BE2C (cell line): ENCODE measurements around the gene DPPA5.
A peak's percentile ranks its signal among the peaks of the same experiment; 100 is the strongest.
"Not testable (repeated sequence)": the region's sequence is repeated elsewhere in the genome, so short reads cannot be mapped to it uniquely, and the experiment has no call there.

Source experiments
- DNase-seq: peaks from one replicate; pipeline ENCODE4 v3.0.0-alpha.2; 2020
- H3K27me3 ChIP-seq: fragments of 250-450 bp; sonication (Bioruptor Pico); 2 replicates; pipeline ENCODE4 v1.5.1; 2020; ENCODE audit warnings: mild to moderate bottlenecking
- H3K36me3 ChIP-seq: fragments of 250-450 bp; sonication (Bioruptor Pico); 2 replicates; pipeline ENCODE4 v1.5.1; 2020; ENCODE audit warnings: mild to moderate bottlenecking
- H3K4me1 ChIP-seq: fragments of 250-450 bp; sonication (Bioruptor Pico); 2 replicates; pipeline ENCODE4 v1.5.1; 2020
- H3K4me3 ChIP-seq: 2 replicates; pipeline ENCODE4 v1.5.1; 2011; ENCODE audit warnings: low read depth, low read length
- H3K9me3 ChIP-seq: fragments of 250-450 bp; sonication (Bioruptor Pico); 2 replicates; pipeline ENCODE4 v1.5.1; 2020
- TF ChIP-seq, protein P1 (sequence below): IDR thresholded peaks from 2 replicates; pipeline ENCODE4 v1.5.1; 2012; ENCODE audit warnings: mild to moderate bottlenecking, low read depth, low read length

The DPPA5 gene

DNA sequence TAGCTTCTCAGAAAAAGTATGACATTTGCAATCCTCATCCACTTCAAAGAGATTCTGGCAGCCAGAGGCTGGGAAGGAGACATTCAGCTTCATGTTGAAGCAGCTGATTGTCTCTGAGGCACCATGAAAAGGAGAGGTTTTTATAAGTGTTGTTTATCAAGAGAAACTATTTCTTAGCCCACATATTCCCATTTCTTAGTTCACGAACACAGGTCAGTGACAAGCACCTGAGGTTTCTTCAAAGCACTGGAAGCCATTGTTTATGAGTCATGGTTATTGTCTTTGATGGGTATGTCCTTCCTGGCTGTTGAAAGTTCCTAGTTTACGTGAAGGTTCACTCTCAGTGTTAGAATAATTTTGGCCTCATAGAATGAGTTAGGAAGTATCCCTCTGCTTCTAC is 37.6 kb upstream of the DPPA5 start:
- TF ChIP-seq, protein P1, sequence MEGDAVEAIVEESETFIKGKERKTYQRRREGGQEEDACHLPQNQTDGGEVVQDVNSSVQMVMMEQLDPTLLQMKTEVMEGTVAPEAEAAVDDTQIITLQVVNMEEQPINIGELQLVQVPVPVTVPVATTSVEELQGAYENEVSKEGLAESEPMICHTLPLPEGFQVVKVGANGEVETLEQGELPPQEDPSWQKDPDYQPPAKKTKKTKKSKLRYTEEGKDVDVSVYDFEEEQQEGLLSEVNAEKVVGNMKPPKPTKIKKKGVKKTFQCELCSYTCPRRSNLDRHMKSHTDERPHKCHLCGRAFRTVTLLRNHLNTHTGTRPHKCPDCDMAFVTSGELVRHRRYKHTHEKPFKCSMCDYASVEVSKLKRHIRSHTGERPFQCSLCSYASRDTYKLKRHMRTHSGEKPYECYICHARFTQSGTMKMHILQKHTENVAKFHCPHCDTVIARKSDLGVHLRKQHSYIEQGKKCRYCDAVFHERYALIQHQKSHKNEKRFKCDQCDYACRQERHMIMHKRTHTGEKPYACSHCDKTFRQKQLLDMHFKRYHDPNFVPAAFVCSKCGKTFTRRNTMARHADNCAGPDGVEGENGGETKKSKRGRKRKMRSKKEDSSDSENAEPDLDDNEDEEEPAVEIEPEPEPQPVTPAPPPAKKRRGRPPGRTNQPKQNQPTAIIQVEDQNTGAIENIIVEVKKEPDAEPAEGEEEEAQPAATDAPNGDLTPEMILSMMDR, result no peak
- DNase-seq, result no peak
- Histone ChIP-seq H3K9me3 (no peaks in the 10 kb centered on the region), H3K4me1 (no peaks in the 10 kb centered on the region), H3K27me3 (no peaks in the 10 kb centered on the region), H3K36me3 (no peaks in the 10 kb centered on the region), H3K4me3 (no peak overlapping the region)

DNA sequence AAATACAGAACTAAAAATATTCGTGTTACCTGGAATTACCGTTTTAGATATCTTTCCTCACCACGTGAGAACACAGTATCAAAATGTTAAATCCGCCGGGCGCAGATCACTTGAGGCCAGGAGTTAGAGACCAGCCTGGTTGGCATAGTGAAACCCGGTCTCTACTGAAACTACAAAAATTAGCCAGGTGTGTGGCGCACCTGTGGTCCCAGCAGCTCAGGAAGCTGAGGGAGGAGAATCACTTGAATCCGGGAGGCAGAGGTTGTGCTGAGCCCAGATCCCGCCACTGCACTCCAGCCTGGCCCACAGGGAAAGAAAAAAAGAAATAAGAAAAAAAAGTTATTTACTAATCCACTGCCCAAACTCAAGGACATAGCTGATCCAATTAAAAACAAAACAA is 35.8 kb upstream of the DPPA5 start:
- Histone ChIP-seq H3K4me1 (no peaks in the 10 kb centered on the region), H3K36me3 (no peaks in the 10 kb centered on the region), H3K9me3 (no peaks in the 10 kb centered on the region), H3K27me3 (no peaks in the 10 kb centered on the region), H3K4me3 (no peak overlapping the region)
- no peak for DNase-seq
- TF ChIP-seq, protein P1, result no peak

DNA sequence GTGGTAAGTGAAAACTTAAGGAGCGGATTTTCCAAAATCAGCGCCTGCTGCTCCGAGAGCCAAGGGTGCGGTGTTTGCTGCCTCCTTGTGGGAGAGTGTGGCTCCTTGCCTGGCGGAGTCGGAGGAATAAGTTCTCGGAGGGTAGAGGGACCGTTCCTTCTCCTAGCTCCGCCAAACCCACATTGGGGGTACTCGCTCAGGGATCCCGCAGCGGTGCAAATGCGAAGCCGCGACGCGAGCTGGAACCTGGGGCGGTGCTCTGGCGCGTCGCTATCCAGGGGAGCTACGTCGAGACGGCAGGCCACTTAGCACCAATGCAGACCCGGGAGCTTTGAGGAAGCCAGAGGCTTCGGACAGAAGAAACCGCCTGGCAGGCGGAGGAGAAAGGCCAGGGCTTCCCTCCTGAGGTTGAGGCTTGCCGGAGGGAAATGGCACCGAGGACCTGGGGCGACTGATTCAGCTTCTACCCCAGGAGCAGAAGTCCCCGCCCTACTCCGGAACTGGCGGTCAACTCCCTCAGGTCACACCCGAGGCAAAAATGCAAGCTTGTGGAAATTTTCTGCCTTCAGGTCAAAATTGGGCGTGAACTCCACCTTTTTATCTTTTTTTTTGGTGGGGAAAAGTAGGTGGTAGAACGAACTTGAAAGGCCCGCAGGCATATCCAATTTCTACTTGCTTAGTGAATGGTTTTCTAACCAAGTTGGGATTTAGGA is 34.9 kb upstream of the DPPA5 start:
- Histone ChIP-seq H3K36me3 (no peaks in the 10 kb centered on the region), H3K4me1 (no peaks in the 10 kb centered on the region), H3K27me3 (no peaks in the 10 kb centered on the region), H3K4me3 (peak overlapping the region; percentile 65), H3K9me3 (no peaks in the 10 kb centered on the region)
- TF ChIP-seq, protein P1, result peak; percentile 77
- DNase-seq, result peak; percentile 61

DNA sequence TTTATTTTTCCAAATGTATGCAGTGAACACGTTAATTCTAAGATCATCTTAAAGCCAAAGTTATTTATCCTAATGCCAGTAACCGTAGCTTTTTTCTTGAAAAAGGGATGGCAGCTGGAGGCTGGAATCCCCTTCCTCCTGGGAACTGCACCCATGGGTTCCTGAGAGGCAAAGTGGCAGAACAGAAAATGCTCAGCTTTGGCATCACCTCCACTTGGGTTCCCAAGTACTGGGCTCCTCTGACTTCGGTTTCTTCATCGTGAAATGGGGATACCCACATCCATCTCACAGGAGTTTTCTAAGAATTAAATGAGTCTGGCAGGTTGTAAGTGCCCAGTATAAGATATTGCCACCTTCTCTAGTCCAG is 34.3 kb upstream of the DPPA5 start:
- Histone ChIP-seq H3K27me3 (no peaks in the 10 kb centered on the region), H3K9me3 (no peaks in the 10 kb centered on the region), H3K4me3 (peak overlapping the region; percentile 65), H3K4me1 (no peaks in the 10 kb centered on the region), H3K36me3 (no peaks in the 10 kb centered on the region)
- no peak for DNase-seq
- TF ChIP-seq, protein P1, result no peak

DNA sequence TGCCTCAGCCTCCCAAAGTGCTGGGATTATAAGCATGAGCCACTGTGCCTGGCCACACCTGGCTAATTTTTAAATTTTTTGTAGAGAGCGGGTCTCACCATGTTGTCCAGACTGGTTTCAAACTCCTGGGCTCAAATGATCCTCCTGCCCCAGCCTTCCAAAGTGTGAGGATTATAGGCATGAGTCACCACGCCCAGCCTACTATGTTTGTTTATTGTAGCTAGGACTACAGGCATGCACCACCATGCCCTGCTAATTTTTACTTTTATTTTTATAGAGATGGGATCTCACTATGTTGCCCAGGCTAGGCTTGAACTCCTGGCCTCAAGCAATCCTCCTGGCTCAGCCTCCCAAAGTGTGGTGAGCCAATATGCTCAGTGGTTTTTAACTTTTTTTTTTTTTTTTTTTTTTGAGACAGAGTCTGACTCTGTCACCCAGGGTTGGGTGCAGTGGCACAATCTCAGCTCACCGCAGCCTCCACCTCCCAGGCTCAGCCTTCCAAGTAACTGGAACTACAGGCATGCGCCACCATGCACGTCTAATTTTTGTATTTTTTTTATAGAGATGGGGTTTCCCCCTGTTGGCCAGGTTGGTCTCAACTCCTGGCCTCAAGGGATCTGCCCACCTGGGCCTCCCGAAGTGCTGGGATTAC is 28.5 kb upstream of the DPPA5 start:
- Histone ChIP-seq H3K9me3 (no peaks in the 10 kb centered on the region), H3K36me3 (no peaks in the 10 kb centered on the region), H3K4me3 (no peak overlapping the region), H3K27me3 (no peaks in the 10 kb centered on the region), H3K4me1 (no peaks in the 10 kb centered on the region)
- TF ChIP-seq, protein P1, result no peak
- DNase-seq, result no peak

DNA sequence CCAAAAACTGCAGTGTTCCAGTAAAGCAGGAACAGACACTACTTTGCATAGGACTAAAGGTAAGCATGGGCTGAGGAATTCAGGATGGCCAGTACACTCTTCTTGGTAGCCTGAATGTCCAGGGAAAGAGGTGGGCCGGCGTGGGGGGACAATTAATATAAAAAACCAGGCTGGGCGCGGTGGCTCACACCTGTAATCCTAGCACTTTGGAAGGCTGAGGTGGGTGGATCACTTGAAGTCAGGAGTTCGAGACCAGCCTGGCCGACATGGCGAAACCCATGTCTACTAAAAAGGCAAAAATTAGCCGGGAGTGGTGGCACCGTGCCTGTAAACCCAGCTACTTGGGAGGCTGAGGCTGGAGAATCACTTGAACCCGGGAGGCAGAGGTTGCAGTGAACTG is 27.5 kb upstream of the DPPA5 start:
- not testable (repeated sequence) for DNase-seq, H3K4me1 ChIP-seq, H3K36me3 ChIP-seq, H3K9me3 ChIP-seq, H3K27me3 ChIP-seq, H3K4me3 ChIP-seq
